ENCODE results near the gene ITPRIPL1. TPM values are rescaled to one million over a fixed set of nuclear protein-coding genes. Genes with fewer than 3 reads are reported as not detected.
A peak's percentile ranks its signal among the peaks of the same experiment; 100 is the strongest.

The ITPRIPL1 gene
- polyA plus RNA-seq, 5 donors: 4.3 to 5.5 (median 4.8) TPM

DNA sequence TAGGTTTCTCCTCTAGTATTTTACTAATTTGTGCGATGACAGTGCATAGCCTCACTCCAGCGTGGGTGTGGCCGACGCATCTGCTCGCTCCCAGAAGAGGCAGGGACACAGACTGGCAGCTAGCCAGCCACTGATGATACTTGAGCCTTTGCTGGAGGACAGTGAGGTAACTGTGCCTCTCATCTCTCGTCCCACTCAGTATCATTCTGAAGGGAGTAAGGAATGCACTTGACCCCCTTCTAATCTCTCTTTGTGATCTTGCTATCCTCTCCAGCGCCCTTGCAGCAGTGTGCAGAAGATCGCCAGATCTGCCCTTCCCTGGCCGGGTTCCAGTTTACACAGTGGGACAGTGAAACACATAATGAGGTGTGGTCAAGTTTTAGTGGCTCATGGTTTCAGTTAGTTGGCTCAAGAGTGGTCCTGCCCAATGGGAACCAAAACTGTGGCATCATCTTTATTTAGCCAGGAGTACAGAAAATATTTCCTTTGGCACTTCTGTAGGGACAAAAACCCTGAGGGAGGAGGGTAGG is 28.0 kb downstream of the ITPRIPL1 start:
- no peak for DNase-seq

DNA sequence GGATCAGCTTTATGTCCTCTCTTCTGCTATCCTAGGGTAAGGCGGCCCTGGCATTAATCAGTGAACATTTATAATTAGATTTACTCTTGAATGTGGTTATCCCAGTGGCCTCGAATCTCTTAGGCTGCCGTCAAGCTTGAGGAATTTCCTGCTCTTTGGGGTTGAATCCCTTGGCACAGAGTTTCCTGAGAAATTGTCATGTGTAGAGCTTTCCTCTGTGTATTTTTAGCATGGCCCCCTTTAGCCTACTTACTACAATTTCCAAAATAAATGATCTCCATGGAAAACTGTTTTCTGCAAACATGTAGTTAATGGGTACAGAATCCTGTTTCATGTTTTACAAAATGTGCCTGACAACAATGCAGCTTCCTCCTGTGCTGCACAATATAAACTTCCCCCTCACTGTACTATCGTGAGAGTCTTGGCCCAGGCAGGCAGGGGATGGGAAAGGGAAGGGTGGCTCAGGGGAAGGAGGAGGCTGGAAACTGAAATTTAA is 28.5 kb downstream of the ITPRIPL1 start:
- no peak for DNase-seq

DNA sequence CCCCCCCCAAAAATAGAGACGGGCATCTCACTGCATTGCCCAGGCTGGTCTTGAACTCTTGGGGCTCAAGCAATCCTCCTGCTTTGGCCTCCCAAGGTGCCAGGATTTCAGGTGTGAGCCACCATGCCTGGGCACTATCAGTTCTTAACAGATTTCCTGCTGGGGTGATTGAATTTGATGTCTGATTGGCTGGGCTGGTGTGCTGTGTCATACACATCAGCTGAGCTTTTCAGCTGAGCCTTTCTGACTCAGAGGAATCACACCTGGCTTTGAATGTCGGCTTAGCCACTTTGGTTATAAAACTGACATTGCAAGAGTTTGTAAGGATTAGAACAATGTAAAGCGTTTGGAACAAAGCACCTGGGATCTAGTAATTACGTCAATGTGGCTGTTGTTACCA is 29.4 kb downstream of the ITPRIPL1 start:
- no peak for DNase-seq

DNA sequence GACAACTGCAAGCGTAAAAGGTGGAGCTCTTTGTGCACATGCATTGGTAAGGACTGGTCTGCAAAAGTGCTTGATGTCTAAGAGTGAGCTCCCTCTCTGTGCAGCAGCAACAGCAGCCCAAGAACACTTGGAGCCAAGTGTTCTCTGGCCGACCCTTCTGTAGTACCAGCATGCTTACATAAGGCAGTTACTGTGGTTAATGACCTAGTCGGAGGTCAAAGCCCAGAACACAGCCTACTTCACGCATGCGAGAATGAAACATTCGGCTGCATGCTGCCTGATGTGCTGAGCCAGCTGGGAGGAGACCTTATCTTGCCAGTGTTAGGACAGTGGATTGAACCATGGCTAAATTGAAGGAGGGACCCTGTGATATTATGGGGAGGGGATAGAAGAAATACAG is 31.8 kb downstream of the ITPRIPL1 start:
- no peak for DNase-seq

DNA sequence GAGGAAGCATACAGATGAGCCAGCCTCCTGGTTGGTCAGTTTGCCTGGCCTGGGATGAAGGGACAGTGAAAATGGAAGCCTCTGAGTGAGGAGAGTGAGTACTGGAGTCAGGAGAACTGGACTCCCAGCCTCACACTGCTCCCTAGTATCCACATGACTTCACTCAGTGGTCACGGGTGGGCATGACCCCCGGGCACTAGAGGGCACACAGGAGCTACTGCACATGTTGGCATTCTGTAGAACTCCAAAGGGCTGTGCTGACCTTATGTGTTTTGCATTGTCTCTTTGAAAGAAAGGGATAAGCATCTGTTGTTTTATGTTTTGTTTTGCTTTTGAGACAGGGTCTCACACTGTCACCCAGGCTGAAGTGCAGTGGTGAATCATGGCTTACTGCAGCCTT is 34.2 kb downstream of the ITPRIPL1 start:
- DNase-seq: no peak

DNA sequence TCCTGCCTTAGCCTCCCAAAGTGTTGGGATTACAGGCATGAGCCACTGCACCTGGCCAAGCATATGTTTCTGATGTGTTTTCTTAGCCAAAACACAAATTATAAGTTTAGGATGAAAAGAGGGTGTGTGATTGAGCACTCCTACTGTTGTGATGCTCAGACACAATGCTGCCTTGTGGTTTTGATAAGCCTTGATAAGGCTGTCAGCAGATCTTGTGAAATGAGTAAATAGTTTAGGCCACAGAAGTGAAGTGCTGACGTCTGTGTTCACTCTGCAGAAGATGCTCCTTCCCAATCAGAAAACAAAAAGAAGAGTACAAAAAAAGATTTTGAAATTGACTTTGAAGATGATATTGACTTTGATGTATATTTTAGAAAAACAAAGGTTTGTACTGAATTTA is 34.7 kb downstream of the ITPRIPL1 start:
- no peak for DNase-seq

DNA sequence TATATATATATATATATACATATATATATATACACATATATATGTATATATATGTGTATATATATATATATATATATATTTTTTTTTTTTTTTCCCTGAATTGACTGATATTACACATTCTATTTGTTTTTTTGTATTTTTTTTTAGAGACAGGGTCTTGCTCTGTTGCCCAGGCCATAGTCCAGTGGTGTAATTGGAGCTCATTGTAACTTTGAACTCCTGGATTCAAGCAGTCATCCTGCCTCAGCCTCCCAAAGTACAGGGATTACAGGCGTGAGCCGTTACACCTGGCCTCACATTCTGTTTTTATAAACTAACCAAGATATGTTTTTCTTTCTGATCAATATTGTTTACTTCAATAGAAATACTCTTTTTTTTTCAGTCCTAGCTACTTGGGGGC is 36.6 kb downstream of the ITPRIPL1 start:
- no peak for DNase-seq

DNA sequence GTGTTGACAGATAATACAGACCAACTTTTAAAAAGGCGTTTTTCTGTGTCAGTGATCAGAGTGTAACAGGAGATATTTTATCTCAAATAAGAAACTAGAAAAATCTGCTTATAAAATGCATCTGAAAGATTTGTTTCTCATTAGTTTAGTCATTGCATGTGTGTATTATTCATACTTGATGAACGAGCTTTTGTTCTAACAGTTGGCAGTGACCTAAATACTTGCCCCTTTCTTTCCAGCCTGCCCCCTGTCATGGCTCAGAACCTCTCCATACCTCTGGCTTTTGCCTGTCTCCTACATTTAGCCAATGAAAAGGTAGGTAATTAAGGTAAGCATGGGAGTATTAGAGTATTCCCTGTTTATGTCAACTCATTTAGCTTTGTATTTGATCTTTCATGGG is 44.1 kb downstream of the ITPRIPL1 start:
- DNase-seq: no peak

DNA sequence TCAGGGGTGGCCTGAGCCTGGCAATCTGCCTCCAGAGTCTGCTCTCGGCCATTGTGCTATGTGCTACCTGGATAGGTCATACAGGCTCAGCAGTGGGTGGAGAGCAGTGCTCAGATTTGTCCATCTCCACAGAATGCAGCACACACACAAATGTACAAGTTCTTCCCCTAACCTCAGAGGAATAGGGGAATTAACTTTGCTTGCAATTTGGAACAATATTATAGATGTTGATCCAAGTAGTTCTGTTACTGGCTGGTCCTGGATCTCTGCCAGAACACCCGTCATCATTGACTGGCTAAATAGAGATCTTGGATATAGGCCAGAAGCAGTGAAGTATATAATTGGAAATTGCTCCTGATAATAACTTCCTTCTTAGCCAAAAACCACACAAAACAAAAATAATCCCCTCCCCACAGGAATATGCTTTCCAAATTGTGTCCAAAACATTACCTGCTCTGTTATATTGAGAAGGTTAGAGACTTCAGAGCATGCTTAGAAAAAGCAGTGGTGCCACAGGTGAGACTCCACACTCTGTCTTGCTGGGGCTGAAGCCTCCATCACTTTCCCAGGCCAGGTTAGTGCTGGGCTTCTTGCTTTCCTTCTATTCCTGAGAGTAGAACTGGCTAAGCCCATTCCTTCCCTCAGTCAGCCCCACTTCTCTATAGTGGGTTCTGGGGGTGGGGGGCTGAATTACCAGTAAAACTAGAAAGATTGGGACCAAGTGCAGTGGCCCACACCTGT is 49.3 kb downstream of the ITPRIPL1 start:
- DNase-seq: peak; percentile 61 to 62

Other genes starting within 250 kb of the ITPRIPL1 start
- gene ADRA2B, start 208.7 kb upstream of the ITPRIPL1 start, polyA plus RNA-seq (ENCODE audit: insufficient read depth in 1 of 5, insufficient read length in 5 of 5, low replicate concordance in 1 of 5): 1 to 10 TPM in 4 of 5 donors, under 1 TPM in 1; 0.60 to 1.6 (median 1.2) TPM
- under 1 TPM; 0.13 to 0.27 (median 0.18) TPM for gene ASTL, start 186.8 kb upstream of the ITPRIPL1 start, polyA plus RNA-seq (ENCODE audit: insufficient read depth in 1 of 5, insufficient read length in 5 of 5, low replicate concordance in 1 of 5)
- 1 to 10 TPM in 4 of 5 donors, under 1 TPM in 1; 0.84 to 2.6 (median 1.2) TPM for gene DUSP2, start 179.9 kb upstream of the ITPRIPL1 start, polyA plus RNA-seq (ENCODE audit: insufficient read depth in 1 of 5, insufficient read length in 5 of 5, low replicate concordance in 1 of 5)
- gene STARD7, start 116.5 kb upstream of the ITPRIPL1 start, polyA plus RNA-seq (ENCODE audit: insufficient read depth in 1 of 5, insufficient read length in 5 of 5, low replicate concordance in 1 of 5): 100 to 1,000 TPM in 3 of 5 donors, 10 to 100 TPM in 2; 94.3 to 117 (median 106) TPM
- gene TMEM127, start 59.3 kb upstream of the ITPRIPL1 start, polyA plus RNA-seq (ENCODE audit: insufficient read depth in 1 of 5, insufficient read length in 5 of 5, low replicate concordance in 1 of 5): 10 to 100 TPM; 29.7 to 36.8 (median 31.9) TPM
- gene CIAO1, start 59.1 kb upstream of the ITPRIPL1 start, polyA plus RNA-seq (ENCODE audit: insufficient read depth in 1 of 5, insufficient read length in 5 of 5, low replicate concordance in 1 of 5): 10 to 100 TPM; 57.2 to 66.6 (median 64.5) TPM
- gene SNRNP200, start 19.8 kb upstream of the ITPRIPL1 start, polyA plus RNA-seq (ENCODE audit: insufficient read depth in 1 of 5, insufficient read length in 5 of 5, low replicate concordance in 1 of 5): 100 to 1,000 TPM; 169 to 208 (median 183) TPM
- 10 to 100 TPM; 12.3 to 30.8 (median 21.3) TPM for gene NCAPH, start 10.4 kb downstream of the ITPRIPL1 start, polyA plus RNA-seq (ENCODE audit: insufficient read depth in 1 of 5, insufficient read length in 5 of 5, low replicate concordance in 1 of 5)
- under 1 TPM; 0.18 to 0.53 (median 0.25) TPM for gene NEURL3, start 180.0 kb downstream of the ITPRIPL1 start, polyA plus RNA-seq (ENCODE audit: insufficient read depth in 1 of 5, insufficient read length in 5 of 5, low replicate concordance in 1 of 5)
- gene ARID5A, start 211.4 kb downstream of the ITPRIPL1 start, polyA plus RNA-seq (ENCODE audit: insufficient read depth in 1 of 5, insufficient read length in 5 of 5, low replicate concordance in 1 of 5): 10 to 100 TPM in 1 of 5 donors, 1 to 10 TPM in 4; 5.6 to 10.3 (median 6.9) TPM

Measured in right lung (tissue), 5 donors.